Astrocyte (in vitro differentiated cells and primary cell): Measurements from ENCODE around the gene ERC1.

Source experiments
- EZH2 ChIP-seq: IDR thresholded peaks from 2 replicates; pipeline ENCODE4 v1.6.1; 2012; ENCODE audit warnings: mild to moderate bottlenecking, low read length, inconsistent platforms; ENCODE audit not compliant: insufficient read depth
- TF ChIP-seq, protein P1 (sequence below): IDR thresholded peaks from 2 replicates; pipeline ENCODE4 v1.5.1; 2011; ENCODE audit warnings: low read depth, mild to moderate bottlenecking, inconsistent platforms, low read length, moderate library complexity; ENCODE audit not compliant: insufficient read depth

DNA sequence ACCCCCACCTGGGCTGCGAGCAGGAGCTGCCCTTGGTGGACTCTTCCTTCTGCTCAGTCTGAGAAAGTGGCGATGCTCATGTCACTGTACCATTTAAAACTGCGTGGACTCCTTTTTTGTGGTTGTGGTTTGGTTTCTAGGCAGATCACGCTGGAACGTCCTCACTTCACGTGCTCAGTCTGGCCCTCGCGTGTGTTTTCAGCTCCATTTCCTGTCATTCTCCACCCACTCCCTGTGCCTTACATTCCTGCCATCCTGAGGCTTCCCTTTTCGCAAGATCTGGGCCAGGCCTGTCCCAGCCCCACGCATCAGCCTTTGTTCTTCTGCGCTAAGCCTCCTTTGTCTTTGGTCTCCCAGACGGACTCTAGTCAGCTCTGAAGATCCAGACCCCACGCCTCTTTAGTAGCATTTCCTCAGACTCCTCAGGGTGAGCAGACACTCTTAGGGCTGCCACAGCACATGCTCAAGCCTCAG is 497.9 kb downstream of the ERC1 start:
- TF ChIP-seq, protein P1, sequence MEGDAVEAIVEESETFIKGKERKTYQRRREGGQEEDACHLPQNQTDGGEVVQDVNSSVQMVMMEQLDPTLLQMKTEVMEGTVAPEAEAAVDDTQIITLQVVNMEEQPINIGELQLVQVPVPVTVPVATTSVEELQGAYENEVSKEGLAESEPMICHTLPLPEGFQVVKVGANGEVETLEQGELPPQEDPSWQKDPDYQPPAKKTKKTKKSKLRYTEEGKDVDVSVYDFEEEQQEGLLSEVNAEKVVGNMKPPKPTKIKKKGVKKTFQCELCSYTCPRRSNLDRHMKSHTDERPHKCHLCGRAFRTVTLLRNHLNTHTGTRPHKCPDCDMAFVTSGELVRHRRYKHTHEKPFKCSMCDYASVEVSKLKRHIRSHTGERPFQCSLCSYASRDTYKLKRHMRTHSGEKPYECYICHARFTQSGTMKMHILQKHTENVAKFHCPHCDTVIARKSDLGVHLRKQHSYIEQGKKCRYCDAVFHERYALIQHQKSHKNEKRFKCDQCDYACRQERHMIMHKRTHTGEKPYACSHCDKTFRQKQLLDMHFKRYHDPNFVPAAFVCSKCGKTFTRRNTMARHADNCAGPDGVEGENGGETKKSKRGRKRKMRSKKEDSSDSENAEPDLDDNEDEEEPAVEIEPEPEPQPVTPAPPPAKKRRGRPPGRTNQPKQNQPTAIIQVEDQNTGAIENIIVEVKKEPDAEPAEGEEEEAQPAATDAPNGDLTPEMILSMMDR, result no peak
- TF ChIP-seq EZH2, result no peak
